RWPE2 (cell line): Measurements from ENCODE around the gene ANXA6.

Source experiments
- ATAC-seq: fragments of 200-7000 bp; cut with Tn5 transposase; 3 replicates; pipeline ENCODE4 v1.9.1; 2021; ENCODE audit warnings: low read depth
- DNase-seq: peaks from one replicate; pipeline ENCODE4 v3.0.0-alpha.2; 2020; ENCODE audit warnings: low spot score
- H3K27ac ChIP-seq: fragments of 450-650 bp; 2 replicates; pipeline ENCODE4 v1.5.1; 2017; ENCODE audit warnings: mild to moderate bottlenecking; ENCODE audit not compliant: poor library complexity, severe bottlenecking
- H3K27me3 ChIP-seq: fragments of 250-450 bp; sonication (Bioruptor Pico); 2 replicates; pipeline ENCODE4 v1.5.1; 2021; ENCODE audit warnings: mild to moderate bottlenecking, moderate library complexity; ENCODE audit not compliant: insufficient read depth, poor library complexity, severe bottlenecking
- H3K36me3 ChIP-seq: fragments of 250-450 bp; sonication (Bioruptor Pico); 2 replicates; pipeline ENCODE4 v1.5.1; 2020; ENCODE audit warnings: low read depth, mild to moderate bottlenecking, moderate library complexity
- H3K4me1 ChIP-seq: fragments of 250-450 bp; sonication (Bioruptor Pico); 2 replicates; pipeline ENCODE4 v1.5.1; 2021; ENCODE audit warnings: mild to moderate bottlenecking, moderate library complexity; ENCODE audit not compliant: insufficient read depth, poor library complexity, severe bottlenecking
- H3K4me3 ChIP-seq: fragments of 250-450 bp; sonication (Bioruptor Pico); 2 replicates; pipeline ENCODE4 v1.5.1; 2021; ENCODE audit warnings: mild to moderate bottlenecking, moderate library complexity; ENCODE audit not compliant: severe bottlenecking
- H3K9me3 ChIP-seq: fragments of 250-450 bp; sonication (Bioruptor Pico); 2 replicates; pipeline ENCODE4 v1.5.1; 2021; ENCODE audit warnings: mild to moderate bottlenecking, moderate library complexity; ENCODE audit not compliant: severe bottlenecking
- TF ChIP-seq, protein P1 (sequence below): fragments of 450-650 bp; IDR thresholded peaks from one replicate; pipeline ENCODE4 v1.5.1; 2017; ENCODE audit warnings: mild to moderate bottlenecking, moderate library complexity; ENCODE audit not compliant: poor library complexity, severe bottlenecking

ANXA6 gene

GRCh38 chr5:151121095-151121494 lies 36.5 kb downstream of the ANXA6 start:
- no peak for ATAC-seq
- Histone ChIP-seq H3K4me3 (no peak overlapping the region), H3K4me1 (no peaks in the 10 kb centered on the region), H3K36me3 (peaks cover 52% of the 10 kb centered on the region), H3K27ac (no peak overlapping the region), H3K9me3 (no peaks in the 10 kb centered on the region), H3K27me3 (no peaks in the 10 kb centered on the region)
- TF ChIP-seq, protein P1, sequence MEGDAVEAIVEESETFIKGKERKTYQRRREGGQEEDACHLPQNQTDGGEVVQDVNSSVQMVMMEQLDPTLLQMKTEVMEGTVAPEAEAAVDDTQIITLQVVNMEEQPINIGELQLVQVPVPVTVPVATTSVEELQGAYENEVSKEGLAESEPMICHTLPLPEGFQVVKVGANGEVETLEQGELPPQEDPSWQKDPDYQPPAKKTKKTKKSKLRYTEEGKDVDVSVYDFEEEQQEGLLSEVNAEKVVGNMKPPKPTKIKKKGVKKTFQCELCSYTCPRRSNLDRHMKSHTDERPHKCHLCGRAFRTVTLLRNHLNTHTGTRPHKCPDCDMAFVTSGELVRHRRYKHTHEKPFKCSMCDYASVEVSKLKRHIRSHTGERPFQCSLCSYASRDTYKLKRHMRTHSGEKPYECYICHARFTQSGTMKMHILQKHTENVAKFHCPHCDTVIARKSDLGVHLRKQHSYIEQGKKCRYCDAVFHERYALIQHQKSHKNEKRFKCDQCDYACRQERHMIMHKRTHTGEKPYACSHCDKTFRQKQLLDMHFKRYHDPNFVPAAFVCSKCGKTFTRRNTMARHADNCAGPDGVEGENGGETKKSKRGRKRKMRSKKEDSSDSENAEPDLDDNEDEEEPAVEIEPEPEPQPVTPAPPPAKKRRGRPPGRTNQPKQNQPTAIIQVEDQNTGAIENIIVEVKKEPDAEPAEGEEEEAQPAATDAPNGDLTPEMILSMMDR, result no peak
- DNase-seq, result no peak

- no peak overlapping the region for H3K27ac ChIP-seq
- ATAC-seq, result no peak
Measured at GRCh38 chr5:151118913-151119575, 38.5 kb downstream of the ANXA6 start.

GRCh38 chr5:151115272-151115905 lies 42.2 kb downstream of the ANXA6 start:
- Histone ChIP-seq H3K36me3 (peaks cover 57% of the 10 kb centered on the region), H3K9me3 (no peaks in the 10 kb centered on the region), H3K27ac (no peak overlapping the region), H3K4me1 (no peaks in the 10 kb centered on the region), H3K27me3 (no peaks in the 10 kb centered on the region), H3K4me3 (no peak overlapping the region)
- ATAC-seq (peak; percentile 66; the same call in 2 of the 3 replicates), DNase-seq (no peak)
- TF ChIP-seq, protein P1, result peak; percentile 99

More at GRCh38 chr5:151118913-151119575, 38.5 kb downstream of the ANXA6 start:
- H3K36me3 ChIP-seq, result peaks cover 60% of the 10 kb centered on the region
- TF ChIP-seq, protein P1, result no peak
- H3K9me3 ChIP-seq, result no peaks in the 10 kb centered on the region
- DNase-seq, result no peak
- H3K27me3 ChIP-seq, result no peaks in the 10 kb centered on the region
- no peaks in the 10 kb centered on the region for H3K4me1 ChIP-seq
- no peak overlapping the region for H3K4me3 ChIP-seq

DNA sequence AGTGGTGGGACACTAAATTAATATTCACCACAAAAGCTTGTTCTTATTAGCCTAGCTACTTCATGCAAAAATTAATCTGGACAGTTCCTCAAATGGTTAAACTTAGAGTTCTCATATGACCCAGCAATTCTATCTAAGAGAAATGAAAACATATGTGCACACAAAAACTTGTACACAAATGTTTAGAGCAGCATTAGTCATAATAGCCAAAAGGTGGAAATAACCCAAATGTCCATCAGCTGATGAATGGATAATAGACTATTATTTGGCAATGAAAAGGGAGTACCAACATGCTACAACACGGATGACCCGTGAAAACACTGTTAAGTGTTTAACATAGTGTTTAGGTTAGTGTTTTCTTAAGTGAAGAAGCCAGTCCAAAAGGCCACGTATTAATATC lies 43.9 kb downstream of the ANXA6 start:
- Histone ChIP-seq H3K27me3 (no peaks in the 10 kb centered on the region), H3K36me3 (peaks cover 59% of the 10 kb centered on the region), H3K4me1 (no peaks in the 10 kb centered on the region), H3K9me3 (no peaks in the 10 kb centered on the region), H3K4me3 (no peak overlapping the region), H3K27ac (no peak overlapping the region)
- ATAC-seq (no peak), DNase-seq (no peak)
- TF ChIP-seq, protein P1, result no peak

GRCh38 chr5:151110992-151111391 lies 46.6 kb downstream of the ANXA6 start:
- TF ChIP-seq, protein P1, result no peak
- no peak overlapping the region for H3K4me3 ChIP-seq
- ATAC-seq (no peak), DNase-seq (no peak)
- peaks cover 64% of the 10 kb centered on the region for H3K36me3 ChIP-seq
- H3K9me3 ChIP-seq, result no peaks in the 10 kb centered on the region
- no peaks in the 10 kb centered on the region for H3K4me1 ChIP-seq
- no peak overlapping the region for H3K27ac ChIP-seq
- no peaks in the 10 kb centered on the region for H3K27me3 ChIP-seq
